M059J (cell line): ENCODE measurements around the gene RALGPS1. TPM values are rescaled to one million over a fixed set of nuclear protein-coding genes. Genes with fewer than 3 reads are reported as not detected.

Experiments
- DNase-seq: peaks from one replicate; pipeline ENCODE4 v3.0.0-alpha.2; 2012; ENCODE audit warnings: low read depth
- total RNA-seq: library from RNA; depleted of rRNA; stranded (reverse); fragments of >200 nt; shearing (Covaris generic); gene quantifications from 2 replicates; pipeline ENCODE4 v1.2.3, GENCODE V29; 2014

The RALGPS1 gene
- total RNA-seq, 1 experiment from 2014 or later: 9.8 TPM

DNA sequence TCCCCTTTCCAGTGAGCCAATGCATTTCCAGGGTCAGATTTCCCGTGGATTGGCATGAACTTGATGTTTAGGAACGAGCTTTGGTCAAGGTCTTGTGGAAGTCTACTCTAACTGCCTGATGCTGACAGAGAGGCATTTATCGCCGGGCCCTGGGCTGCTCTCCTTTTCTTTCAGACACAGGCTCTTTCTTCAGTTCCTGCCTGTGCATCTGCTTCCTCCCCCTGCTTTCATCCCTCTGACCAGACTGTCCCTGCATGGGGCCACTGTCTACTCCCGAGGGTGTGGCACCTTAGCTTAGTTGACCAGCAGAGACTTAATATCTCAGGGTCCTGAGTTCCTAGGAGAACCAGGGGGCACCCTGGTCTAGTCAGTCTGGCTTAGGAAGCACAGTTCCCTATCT, 41.2 kb downstream of the RALGPS1 start:
- DNase-seq: no peak

DNA sequence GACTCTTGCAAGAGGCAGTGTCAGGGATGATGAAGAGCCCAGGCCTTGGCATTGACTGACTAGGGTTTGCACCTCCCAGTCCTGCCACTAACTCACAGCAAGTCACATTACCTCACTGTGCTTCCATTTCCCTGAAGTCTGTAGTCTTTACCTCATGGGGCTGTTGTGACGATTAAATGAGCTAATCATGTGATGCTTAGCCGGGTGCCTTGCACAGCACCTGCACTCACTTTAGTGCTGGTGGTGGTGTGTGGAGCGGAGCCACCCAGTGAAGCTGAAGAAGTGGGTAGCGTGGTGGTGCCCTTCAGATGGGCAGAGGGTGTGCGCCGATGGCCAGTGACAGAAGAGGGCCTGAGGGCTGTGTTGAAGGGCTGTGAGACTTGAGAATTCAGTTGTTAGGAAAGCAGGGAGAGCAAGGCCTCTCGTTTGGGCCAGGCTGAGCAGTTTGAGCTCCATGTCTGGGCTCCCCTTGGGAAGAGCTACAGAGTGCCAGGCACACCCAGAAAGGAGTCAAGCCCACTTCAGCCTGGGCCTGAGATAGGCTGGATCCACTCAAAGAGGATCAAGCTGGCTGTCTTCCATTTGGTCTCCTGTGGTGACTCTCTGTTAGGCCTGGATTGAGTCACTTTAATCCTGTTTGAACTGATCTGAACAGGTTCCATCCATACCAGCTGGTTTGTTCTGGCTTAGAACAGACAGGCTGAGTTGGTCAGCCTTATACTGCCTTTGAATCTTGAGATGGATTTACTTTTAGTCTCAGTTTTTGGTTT, 42.5 kb downstream of the RALGPS1 start:
- peak; percentile 85 for DNase-seq

DNA sequence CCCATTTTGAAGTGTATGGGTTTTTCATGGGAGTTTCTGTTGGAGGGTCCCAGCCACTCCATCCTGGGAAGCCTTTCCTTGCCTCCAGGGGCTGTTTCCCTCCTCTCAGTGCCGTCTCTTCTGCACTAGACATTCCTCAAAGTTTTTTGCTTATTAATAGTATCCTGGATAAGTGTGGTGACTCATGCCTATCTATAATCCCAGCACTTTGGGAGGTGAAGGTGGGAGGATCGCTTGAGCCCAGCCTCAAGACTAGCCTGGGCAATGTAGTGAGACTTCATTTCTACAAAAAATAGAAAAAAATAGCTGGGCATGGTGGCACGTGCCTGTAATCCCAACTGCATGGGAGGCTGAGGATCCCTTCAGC, 43.1 kb downstream of the RALGPS1 start:
- peak; percentile 69 for DNase-seq

DNA sequence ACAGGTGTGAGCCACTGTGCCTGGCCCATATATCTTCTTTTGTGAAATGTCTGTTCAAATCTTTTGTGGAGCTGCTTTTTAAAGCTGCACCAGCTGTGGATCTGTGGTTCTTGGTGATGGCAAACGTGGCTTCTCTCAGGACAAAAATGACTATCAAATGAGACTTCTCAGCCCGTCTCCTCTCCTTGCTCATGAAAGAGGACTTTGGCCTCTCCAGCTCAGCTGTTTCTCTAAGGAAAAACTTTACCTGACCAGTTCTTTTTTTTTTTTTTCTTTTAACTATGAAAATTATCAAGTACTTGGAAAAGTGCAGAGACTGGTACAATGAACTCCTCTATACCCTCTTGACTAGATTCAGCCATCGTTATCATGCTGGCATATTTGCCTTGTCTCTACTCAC, 44.8 kb downstream of the RALGPS1 start:
- DNase-seq: no peak

DNA sequence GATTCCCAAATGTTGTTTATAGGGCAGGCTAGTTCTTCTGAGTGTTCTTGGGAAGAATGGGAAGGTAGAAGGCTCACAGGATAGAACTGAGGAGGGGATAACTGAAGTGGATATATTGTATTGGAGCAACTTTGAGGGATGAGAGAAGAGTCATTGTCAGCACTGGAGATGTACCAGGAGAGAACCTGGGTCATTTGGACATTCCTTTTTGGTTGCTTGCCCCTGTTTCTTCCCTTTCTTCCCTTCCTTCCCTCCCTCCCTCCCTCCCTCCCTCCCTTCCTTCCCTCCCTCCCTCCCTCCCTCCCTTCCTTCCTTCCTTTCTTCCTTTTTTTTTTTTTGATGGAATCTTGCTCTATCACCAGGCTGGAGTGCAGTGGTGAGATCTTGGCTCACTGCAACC, 45.3 kb downstream of the RALGPS1 start:
- DNase-seq: no peak

DNA sequence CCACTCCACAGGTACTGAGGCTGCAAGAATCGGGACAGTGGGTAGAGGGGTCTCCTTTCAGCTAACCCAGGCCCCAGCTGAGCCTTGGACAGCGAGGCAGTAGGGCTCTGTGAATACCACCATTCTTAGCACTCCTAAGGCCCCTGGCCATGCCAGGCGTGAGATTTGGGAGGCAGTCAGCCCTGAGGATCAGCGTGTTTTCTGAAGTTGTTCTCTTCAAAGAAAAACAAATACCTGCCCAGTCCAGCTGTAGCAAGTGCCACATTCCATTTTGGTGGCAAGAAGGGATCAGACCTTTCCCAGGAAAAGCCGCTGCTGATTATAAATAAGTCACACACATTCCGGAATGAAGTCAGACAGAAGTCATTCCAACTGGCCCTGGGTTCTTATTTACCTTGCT, 47.8 kb downstream of the RALGPS1 start:
- no peak for DNase-seq

DNA sequence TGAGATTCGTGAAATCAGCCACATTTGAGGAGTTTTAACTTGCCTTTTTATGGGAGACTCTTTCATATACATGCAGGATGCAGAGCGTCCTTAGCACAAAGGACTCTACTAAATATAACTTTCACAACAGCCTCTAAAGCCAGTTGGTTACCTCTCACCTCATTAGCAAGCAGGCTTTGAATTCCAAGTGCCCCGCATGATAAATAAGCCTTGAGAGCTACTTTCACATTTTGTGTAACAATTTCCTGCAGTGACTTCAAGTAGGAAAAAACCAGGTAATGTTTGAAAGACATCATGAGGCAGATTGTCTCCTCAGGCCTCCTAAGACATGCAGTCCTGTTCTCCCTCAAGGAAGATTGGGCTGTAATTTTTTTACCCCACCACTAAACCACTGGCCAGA, 50.5 kb downstream of the RALGPS1 start:
- DNase-seq: no peak

DNA sequence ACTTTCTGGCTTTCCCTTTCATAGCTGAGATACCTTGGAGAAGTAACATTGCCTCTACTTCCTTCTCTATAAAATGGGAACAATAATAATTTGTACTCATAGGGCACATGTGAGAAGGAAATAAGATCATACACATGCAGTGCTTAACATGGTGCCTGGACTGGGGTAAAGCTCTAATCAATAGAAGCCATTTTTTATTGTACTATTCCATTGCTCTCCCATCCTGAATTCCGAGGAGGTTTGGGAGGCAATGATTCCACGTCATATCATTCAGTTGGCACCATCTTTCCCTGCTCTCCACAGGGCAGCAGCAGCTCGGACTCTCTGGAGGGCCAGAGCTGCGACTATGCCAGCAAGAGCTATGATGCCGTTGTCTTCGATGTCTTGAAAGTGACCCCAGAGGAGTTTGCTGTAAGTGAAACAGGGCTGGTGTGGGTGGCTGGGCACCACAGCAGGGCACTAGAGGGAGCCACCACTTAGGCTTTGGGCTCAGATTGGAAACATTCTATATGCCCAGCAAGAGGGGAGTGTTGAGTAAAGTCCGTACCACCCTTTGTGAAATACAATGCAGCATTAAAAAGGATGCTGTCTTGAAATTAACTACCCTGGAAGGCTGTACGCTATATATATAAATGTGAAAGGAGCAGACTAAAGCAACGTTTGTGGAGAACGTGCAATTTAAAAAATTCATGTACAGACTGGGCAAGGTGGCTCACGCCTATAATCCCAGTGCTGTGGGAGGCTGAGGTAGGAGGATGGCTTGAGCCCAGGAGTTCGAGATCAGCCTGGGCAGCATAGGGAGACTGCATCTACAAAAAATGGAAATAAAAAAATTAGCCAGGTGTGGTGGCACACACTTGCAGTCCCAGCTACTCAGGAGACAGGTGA, 51.2 kb downstream of the RALGPS1 start:
- peak; percentile 53 for DNase-seq

DNA sequence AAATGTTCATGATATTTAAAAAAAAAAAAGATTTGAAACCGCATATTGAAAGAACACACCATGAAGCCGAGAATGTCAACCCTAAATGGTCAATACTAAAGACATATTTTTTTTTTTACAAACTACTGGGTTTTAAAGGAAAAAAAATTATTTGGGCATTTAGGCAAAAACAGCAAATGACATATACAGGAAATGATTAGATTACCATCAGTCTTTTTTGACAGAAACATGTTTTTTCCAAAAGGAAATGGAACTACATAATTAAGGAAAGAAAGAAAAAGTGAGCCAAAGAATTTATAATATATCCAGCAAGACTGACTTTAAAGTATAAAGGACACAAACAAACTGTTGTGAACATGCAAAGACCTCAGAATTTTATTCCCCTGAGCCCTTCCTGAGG, 56.7 kb downstream of the RALGPS1 start:
- DNase-seq: no peak

DNA sequence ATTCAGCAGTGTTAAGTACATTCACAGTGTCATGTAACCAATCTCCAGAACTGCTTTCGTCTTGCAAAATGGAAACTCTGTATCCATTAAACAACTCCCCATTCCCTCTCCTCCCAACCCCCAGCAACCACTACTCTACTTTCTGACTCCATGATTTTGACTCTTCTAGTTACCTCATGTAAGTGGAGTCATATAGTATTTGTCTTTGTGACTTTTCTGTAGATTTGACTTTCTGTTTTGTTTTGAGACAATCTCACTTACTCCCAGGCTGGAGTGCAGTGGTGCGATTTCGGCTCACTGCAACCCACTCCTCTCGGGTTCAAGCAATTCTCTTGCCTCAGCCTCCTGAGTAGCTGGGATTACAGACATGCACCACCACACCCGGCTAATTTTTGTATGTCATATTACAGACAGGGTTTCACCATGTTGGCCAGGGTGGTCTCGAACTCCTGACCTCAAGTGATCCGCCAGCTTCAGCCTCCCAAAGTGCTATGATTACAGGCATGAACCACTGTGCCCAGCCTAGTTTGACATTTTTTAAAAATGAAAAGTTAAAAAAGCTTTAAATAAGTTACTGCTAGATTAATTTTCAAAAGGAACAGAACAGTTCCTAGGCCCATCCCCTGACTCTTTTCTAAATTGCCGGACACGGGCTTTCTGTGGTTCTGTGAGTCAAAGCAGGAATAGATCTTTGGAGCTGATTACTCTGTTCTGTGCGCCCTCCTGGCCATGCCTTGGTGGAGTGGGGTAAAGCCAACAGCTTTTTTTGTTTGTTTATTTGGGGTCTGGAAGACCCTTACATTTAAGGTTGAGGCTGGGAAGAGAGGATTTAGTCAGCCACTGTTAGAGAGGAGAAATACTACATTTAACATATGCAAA, 59.3 kb downstream of the RALGPS1 start:
- DNase-seq: no peak

DNA sequence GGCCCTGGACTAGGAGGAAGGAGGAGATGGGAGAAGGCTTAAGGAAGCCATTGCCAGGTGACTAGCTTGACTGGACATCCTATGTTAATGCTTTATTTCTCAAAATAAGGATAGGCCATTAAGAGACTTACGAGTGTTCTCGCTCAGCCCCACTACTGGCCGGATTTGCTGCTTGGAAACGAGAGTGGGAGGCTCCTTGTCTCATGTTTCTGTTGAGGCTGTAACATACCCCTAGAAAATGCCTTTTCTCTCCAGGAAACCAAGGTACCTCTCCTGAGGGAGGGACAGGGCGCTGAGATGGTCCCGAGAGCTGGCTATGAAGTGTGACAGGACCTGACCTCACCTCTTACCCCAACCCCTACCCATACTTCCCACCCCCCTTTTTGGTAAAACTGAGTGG, 60.0 kb downstream of the RALGPS1 start:
- DNase-seq: no peak

DNA sequence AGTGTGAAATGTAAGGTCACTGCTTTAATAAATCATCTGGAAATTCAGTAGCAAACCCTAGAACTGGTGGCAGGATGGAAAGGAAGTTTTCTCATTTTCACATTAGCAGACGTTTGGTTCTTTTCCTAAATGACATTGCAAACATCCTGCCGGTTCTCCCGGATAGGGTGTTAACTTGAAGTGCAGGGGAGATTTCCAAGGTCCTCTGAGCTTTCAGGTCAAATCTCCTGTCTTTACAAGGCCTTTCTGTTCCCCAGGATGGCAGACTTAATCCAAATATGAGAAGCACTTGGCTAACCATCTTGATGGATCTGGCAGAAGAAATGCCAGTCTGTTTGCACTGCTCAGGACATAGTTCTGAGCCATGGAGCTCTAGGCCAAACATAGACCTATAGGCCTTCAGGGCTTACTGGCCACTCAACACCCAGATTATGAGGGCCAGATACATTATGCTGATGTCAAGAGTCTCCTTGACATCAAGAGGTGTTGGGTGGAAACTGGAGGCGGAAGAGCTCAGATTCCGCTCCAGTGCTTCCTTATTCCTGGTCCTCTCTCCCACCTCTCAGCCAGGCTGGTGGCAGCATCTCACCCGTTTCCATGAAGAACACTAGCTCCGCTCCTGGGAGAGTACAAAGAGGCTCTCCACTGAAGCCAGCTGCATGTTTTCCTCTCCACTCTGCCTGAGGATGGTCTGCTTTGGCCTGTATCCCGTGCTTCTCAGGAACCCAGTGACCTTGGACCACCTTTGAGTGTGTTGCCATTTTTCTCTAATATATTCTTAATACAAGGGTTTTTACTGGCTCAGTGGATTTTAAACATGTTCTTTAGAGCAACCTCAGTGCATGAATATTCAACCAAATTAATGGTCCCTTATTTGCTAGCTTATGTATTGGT, 61.0 kb downstream of the RALGPS1 start:
- DNase-seq: no peak

DNA sequence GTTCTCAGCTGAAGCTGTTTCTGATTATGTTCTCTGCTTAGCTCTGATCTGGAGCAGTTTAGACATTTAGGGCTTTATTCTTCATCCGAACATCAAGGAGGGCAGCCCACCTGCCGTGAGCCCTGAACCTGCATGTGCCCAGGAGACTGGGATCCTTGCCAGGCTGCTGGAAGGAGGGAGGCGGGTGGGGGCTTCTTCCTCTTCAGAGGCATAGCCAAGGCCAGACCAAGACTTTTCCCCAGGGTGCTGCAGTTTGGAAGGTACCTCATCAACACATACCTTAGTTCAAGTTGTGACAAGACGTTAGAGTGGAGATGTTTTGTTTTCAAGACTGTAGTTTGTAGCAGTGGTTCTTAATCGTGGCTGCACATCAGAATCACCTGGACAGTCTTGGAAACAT, 64.9 kb downstream of the RALGPS1 start:
- no peak for DNase-seq

DNA sequence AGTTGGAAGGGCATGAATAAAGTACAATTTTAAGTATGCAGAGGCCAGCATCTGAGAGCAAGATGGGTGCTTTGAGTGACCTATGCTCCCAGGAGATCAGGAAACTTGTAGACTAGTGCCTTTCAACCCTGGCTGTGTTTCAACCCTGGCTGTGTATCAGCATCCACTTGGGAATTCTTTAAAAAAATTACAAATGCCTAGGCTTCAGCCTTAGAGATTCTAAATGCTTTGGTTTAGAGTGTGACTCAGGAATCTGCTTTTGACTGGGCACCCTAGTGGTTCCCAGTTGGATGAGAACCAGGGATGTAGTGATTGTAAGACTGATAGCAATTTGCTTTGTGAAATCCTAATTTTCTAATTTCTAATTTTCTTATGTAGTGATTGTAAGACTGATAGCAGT, 65.6 kb downstream of the RALGPS1 start:
- peak; percentile 24 for DNase-seq

DNA sequence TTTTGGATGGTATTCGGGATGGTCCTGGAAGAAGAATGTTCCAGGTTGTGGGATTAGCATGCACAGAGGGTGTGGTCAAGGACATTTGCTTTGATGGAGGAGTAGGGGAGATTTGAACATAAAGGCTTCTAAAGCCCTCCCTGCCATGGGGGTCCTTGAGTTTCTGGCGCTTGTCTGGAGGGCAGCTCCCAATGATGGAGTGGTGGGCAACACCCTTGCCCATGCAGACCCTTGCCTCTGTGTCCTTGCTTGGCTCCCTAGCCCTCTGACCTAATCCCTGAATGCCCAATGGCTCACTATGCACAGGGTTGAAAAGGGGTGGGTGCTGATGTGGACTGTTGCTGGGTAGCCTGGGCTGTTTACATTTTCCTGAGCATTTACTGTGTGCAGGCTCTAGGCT, 66.6 kb downstream of the RALGPS1 start:
- DNase-seq: no peak

DNA sequence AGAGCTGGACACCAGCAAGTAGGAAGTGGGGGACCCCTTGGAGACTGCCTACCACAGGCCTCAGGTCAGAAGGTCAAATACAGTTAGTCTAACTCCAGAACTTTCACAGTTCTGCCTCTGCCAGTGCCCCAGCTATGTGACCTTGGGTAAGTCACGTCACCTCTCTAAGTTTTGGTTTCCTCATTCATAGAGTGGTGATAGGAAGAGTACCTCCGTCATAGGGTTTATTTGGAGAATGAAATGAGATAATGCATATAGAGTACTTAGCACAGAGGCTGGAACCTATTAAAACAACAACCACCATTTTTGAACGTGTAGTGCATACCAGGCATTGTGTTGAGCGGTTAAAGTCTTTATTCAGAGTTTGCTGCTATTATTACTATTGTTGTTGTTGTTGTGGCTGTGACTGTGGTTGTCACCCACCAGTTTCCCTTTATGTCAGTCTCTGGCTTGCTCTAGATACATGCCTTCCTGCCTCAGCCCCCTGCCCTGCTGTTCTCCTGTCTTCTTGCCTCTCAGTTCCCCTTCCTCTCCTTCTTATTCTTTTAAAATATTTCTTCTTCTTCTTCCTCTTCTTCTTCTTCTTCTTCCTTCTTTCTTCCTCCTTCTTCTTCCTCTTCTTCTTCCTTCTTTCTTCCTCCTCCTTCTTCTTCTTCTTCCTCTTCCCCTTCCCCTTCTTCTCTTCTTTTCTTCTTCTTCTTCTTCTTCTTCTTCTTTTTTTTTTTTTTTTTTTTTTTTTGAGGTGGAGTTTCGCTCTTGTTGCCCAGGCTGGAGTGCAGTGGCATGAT, 67.8 kb downstream of the RALGPS1 start:
- DNase-seq: no peak

DNA sequence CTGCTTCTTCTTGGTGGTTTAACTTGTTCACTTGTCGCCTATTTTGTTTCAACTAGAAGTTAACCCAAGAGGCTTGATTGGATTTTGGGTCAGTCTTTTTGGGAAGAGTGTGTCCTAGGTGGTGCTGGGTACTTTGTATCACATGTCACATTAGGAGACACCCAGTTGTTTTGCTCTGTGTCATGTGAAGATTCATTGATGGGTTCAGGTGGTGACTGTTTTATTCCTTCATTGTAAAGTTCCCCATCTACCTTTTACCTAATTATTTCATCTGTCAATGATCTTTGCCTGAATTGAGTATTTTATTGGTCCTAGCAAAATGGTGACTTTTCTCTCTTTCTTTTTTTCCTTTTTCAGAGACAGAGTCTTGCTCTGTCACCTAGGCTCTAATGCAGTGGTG, 69.2 kb downstream of the RALGPS1 start:
- DNase-seq: no peak

DNA sequence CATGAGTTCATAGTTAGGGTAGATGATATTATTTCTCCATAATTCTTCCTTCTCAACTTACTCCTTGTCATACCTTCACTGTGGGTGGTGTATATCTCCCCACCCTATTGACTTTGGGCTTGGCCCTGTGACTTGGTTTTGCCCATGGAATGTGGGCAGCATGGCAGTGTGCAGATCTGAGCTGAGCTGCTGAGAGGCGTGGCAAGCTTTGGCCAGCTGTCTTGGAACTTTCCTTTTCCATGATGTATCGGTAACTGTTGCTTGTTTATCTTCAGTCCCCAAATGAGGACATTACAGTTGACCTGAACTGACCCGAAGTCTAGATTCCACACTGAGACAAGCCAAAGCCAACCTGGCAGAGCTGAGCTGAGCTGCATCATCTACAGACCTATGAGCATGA, 70.4 kb downstream of the RALGPS1 start:
- DNase-seq: peak; percentile 77

DNA sequence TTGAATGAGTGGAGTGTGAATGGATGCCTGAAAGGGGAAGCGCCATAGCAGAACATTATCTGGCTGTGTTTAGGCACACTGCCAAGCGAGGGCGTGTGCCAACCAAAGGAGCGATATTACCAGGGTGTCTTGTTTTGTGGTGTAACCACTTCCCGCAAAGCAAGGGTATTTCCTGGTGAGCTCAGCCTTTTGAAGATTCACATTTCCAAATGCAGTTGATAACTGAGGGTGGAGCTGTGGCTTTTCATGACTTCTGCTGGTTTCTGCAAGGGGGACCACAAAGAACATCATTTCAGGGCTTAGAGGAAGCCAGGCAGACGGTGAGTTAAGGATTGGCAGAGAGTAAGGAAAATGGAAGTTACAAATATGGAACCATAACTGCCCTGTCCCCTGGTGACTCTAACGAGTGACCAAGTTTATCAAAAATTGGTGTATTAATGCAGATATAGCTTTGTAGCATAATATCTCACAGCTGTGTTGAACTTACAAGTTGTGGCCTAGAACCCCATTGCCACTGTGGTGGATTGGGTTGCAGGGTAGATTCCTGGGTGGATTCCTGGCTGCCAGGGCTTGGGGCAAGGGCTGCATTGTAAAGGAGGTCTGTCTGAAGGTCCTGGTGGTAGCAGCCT, 71.4 kb downstream of the RALGPS1 start:
- peak; percentile 97 for DNase-seq

DNA sequence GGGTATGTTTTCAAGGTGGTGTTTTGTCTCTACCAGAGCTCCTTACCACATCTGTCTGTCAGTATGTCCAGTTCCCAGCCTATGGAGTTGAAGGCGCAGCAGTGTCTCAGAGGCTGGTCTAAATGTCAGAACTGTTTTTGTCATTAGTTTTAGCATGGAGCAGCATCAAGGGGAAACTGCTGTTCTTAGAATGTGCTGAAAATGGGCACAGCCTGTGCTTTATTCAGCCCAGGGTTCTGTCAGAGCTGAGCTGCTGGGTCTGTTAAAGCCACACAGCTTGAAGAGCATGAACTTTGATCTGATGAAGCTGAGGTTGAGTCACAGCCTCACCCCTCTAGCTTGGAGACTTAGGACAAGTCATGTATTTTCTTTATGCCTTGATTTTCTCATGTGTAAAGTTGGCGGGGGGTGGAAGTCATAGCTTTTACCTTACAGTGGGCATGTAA, 71.9 kb downstream of the RALGPS1 start:
- peak; percentile 49 for DNase-seq
